ENCODE data around the gene GOLT1A.

GOLT1A gene

DNA sequence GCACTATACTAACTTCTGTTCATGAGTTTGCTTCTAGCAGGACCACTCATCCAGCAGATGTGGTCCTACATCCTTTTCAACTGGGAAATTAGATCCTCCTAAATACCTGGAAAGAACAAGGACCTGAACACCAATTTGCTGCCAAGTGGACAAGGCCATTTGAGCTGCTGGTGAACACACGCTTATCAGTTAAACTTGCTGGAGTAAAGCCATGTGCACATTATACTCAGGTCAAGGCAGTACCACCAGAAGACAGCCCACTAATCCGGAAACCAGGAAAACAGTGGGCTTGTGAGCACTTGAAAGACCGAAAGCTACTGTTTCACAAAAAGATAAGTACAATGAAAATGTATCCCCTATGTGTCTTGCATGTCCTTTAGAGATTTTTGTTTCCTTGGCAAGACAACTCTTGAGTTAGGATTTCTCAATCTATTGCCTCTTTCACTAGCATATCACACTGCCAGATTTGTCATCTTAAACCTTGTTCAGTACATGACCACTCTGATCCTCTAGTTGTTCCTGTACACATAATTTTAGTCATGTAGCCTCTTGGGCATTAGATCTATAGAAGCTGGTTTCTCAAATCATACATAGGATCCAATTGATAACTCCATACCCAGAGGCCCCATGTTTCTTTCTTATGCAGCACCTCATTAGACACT lies 43.2 kb downstream of the GOLT1A start:
- H2AFZ ChIP-seq (ENCODE audit: low read length), result no peak overlapping the region
- no peaks in the 10 kb centered on the region for H3K36me3 ChIP-seq (ENCODE audit: insufficient read depth, low read length)
- H4K20me1 ChIP-seq (ENCODE audit: insufficient read depth, low read length, poor library complexity, severe bottlenecking), result no peaks in the 10 kb centered on the region
- H3K4me3 ChIP-seq (ENCODE audit: low read length, poor library complexity, severe bottlenecking), result no peak overlapping the region
- H3K9ac ChIP-seq (ENCODE audit: low read depth, low read length, poor library complexity, severe bottlenecking), result no peak overlapping the region
- H3K27me3 ChIP-seq (ENCODE audit: insufficient read depth, low read length, poor library complexity, severe bottlenecking), result no peaks in the 10 kb centered on the region
- no peaks in the 10 kb centered on the region for H3K4me1 ChIP-seq (ENCODE audit: insufficient read depth, low read length, poor library complexity, severe bottlenecking)
- no peaks in the 10 kb centered on the region for H3K9me2 ChIP-seq (replicated peaks; ENCODE audit: low read depth, low read length)
- H3K4me2 ChIP-seq (ENCODE audit: low read depth, low read length, poor library complexity, severe bottlenecking), result no peak overlapping the region
- no peaks in the 10 kb centered on the region for H3K79me2 ChIP-seq (ENCODE audit: insufficient read depth, low read length)
- H3K9me3 ChIP-seq (ENCODE audit: insufficient read depth, low read depth, low read length), result peaks cover 13% of the 10 kb centered on the region; the same call in 1 of the 2 replicates
- no peaks in the 10 kb centered on the region for H3F3A ChIP-seq (ENCODE audit: low read depth)
- TF ChIP-seq, protein P1, sequence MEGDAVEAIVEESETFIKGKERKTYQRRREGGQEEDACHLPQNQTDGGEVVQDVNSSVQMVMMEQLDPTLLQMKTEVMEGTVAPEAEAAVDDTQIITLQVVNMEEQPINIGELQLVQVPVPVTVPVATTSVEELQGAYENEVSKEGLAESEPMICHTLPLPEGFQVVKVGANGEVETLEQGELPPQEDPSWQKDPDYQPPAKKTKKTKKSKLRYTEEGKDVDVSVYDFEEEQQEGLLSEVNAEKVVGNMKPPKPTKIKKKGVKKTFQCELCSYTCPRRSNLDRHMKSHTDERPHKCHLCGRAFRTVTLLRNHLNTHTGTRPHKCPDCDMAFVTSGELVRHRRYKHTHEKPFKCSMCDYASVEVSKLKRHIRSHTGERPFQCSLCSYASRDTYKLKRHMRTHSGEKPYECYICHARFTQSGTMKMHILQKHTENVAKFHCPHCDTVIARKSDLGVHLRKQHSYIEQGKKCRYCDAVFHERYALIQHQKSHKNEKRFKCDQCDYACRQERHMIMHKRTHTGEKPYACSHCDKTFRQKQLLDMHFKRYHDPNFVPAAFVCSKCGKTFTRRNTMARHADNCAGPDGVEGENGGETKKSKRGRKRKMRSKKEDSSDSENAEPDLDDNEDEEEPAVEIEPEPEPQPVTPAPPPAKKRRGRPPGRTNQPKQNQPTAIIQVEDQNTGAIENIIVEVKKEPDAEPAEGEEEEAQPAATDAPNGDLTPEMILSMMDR (conservative IDR thresholded peaks at IDR 0.05; ENCODE audit: low read length), result no peak
- no peak for TF ChIP-seq EZH2phosphoT487 (IDR thresholded peaks at IDR 0.05; ENCODE audit: borderline replicate concordance)

DNA sequence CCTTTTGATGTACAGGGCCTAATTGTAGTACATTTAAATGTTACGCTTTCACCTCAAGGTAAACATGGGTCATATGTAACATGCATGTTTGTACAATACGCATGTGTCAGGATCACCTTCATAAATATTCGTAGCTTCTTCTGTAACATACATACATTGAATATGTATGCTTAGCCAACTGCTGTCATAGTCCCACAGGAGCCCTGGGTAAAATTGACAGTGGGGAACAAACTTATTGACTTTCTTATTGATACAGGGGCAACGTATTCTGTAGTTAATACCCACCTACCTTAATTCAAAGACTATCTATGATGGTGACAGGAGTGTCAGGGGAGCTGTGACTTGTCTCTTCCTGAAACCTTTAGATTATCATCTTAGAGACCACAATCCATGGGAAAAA lies 43.9 kb downstream of the GOLT1A start:
- Histone ChIP-seq H3K9me2 (replicated peaks; ENCODE audit: low read depth, low read length) (no peaks in the 10 kb centered on the region), H3F3A (ENCODE audit: low read depth) (no peaks in the 10 kb centered on the region), H3K4me1 (ENCODE audit: insufficient read depth, low read length, poor library complexity, severe bottlenecking) (no peaks in the 10 kb centered on the region), H2AFZ (ENCODE audit: low read length) (no peak overlapping the region), H4K20me1 (ENCODE audit: insufficient read depth, low read length, poor library complexity, severe bottlenecking) (no peaks in the 10 kb centered on the region), H3K4me3 (ENCODE audit: low read length, poor library complexity, severe bottlenecking) (no peak overlapping the region), H3K9me3 (ENCODE audit: insufficient read depth, low read depth, low read length) (peaks cover 13% of the 10 kb centered on the region; the same call in 1 of the 2 replicates), H3K4me2 (ENCODE audit: low read depth, low read length, poor library complexity, severe bottlenecking) (no peak overlapping the region), H3K27me3 (ENCODE audit: insufficient read depth, low read length, poor library complexity, severe bottlenecking) (no peaks in the 10 kb centered on the region), H3K79me2 (ENCODE audit: insufficient read depth, low read length) (no peaks in the 10 kb centered on the region), H3K9ac (ENCODE audit: low read depth, low read length, poor library complexity, severe bottlenecking) (no peak overlapping the region), H3K36me3 (ENCODE audit: insufficient read depth, low read length) (no peaks in the 10 kb centered on the region)
- TF ChIP-seq, protein P1 (conservative IDR thresholded peaks at IDR 0.05; ENCODE audit: low read length), result no peak
- TF ChIP-seq EZH2phosphoT487 (IDR thresholded peaks at IDR 0.05; ENCODE audit: borderline replicate concordance), result no peak

DNA sequence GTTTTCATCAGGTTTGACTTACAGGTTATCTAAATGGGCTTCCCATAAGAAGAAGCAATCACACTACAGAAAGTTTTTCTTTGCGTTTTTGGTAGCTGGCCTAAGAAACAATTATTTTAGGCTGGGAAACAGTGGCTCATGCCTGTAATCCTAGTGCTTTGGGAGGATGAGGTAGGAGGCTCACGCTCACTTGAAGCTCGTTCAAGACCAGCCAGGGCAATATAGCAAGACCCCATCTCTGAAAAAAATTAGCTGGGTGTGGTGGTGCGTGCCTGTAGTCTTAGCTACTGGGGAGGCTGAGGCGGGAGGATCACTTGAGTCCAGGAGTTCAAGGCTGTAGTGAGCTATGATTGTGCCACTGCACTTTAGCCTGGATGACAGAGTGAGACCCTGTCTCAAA lies 46.1 kb downstream of the GOLT1A start:
- Histone ChIP-seq H3K4me2 (ENCODE audit: low read depth, low read length, poor library complexity, severe bottlenecking) (no peak overlapping the region), H3K36me3 (ENCODE audit: insufficient read depth, low read length) (no peaks in the 10 kb centered on the region), H2AFZ (ENCODE audit: low read length) (no peak overlapping the region), H3K4me1 (ENCODE audit: insufficient read depth, low read length, poor library complexity, severe bottlenecking) (no peaks in the 10 kb centered on the region), H3K9me2 (replicated peaks; ENCODE audit: low read depth, low read length) (no peaks in the 10 kb centered on the region), H3K9me3 (ENCODE audit: insufficient read depth, low read depth, low read length) (peaks cover 13% of the 10 kb centered on the region; the same call in 1 of the 2 replicates), H3K4me3 (ENCODE audit: low read length, poor library complexity, severe bottlenecking) (no peak overlapping the region), H3K79me2 (ENCODE audit: insufficient read depth, low read length) (no peaks in the 10 kb centered on the region), H4K20me1 (ENCODE audit: insufficient read depth, low read length, poor library complexity, severe bottlenecking) (no peaks in the 10 kb centered on the region), H3K9ac (ENCODE audit: low read depth, low read length, poor library complexity, severe bottlenecking) (no peak overlapping the region), H3K27me3 (ENCODE audit: insufficient read depth, low read length, poor library complexity, severe bottlenecking) (no peaks in the 10 kb centered on the region), H3F3A (ENCODE audit: low read depth) (no peaks in the 10 kb centered on the region)
- TF ChIP-seq, protein P1 (conservative IDR thresholded peaks at IDR 0.05; ENCODE audit: low read length), result no peak
- TF ChIP-seq EZH2phosphoT487 (IDR thresholded peaks at IDR 0.05; ENCODE audit: borderline replicate concordance), result no peak
